Effector memory CD4-positive, alpha-beta T cell (primary cell): ENCODE results near the gene ABTB1.

ENCODE experiments used
- DNase-seq, 3 donors: peaks; one replicate each; pipeline ENCODE4 v3.0.0-alpha.2; 2020
- H3K27ac ChIP-seq: 2 replicates; pipeline ENCODE4 v1.7.0; 2013; ENCODE audit warnings: mild to moderate bottlenecking, low read length, moderate library complexity; ENCODE audit not compliant: insufficient read depth, poor library complexity, severe bottlenecking
- H3K27me3 ChIP-seq: replicated peaks from 2 replicates; pipeline ENCODE4 v1.7.0; 2013; ENCODE audit warnings: mild to moderate bottlenecking, low read length; ENCODE audit not compliant: insufficient read depth, control insufficient read depth, poor library complexity, severe bottlenecking
- H3K36me3 ChIP-seq: 2 replicates; pipeline ENCODE4 v1.7.0; 2013; ENCODE audit warnings: mild to moderate bottlenecking, low read length, moderate library complexity; ENCODE audit not compliant: control insufficient read depth, insufficient read depth
- H3K4me1 ChIP-seq: 2 replicates; pipeline ENCODE4 v1.7.0; 2013; ENCODE audit warnings: low read length, mild to moderate bottlenecking; ENCODE audit not compliant: control insufficient read depth, insufficient read depth, poor library complexity, severe bottlenecking
- H3K4me3 ChIP-seq: 2 replicates; pipeline ENCODE4 v1.7.0; 2013; ENCODE audit warnings: low read length, low read depth, mild to moderate bottlenecking; ENCODE audit not compliant: insufficient read depth, poor library complexity, severe bottlenecking
- H3K9me3 ChIP-seq: 2 replicates; pipeline ENCODE4 v1.7.0; 2013; ENCODE audit warnings: mild to moderate bottlenecking, low read length, moderate library complexity; ENCODE audit not compliant: control insufficient read depth

ABTB1 gene

GRCh38 chr3:127718245-127718915 is 45.6 kb downstream of the ABTB1 start:
- H3K4me3 ChIP-seq: no peak overlapping the region
- no peak for DNase-seq
- H3K9me3 ChIP-seq: no peaks in the 10 kb centered on the region
- no peaks in the 10 kb centered on the region for H3K27me3 ChIP-seq
- H3K4me1 ChIP-seq: no peaks in the 10 kb centered on the region
- no peaks in the 10 kb centered on the region for H3K36me3 ChIP-seq
- no peak overlapping the region for H3K27ac ChIP-seq

GRCh38 chr3:127718916-127719290 is 46.2 kb downstream of the ABTB1 start:
- Histone ChIP-seq H3K27ac (no peak overlapping the region), H3K4me1 (no peaks in the 10 kb centered on the region), H3K4me3 (no peak overlapping the region), H3K9me3 (no peaks in the 10 kb centered on the region), H3K36me3 (no peaks in the 10 kb centered on the region), H3K27me3 (no peaks in the 10 kb centered on the region)
- no peak for DNase-seq

DNA sequence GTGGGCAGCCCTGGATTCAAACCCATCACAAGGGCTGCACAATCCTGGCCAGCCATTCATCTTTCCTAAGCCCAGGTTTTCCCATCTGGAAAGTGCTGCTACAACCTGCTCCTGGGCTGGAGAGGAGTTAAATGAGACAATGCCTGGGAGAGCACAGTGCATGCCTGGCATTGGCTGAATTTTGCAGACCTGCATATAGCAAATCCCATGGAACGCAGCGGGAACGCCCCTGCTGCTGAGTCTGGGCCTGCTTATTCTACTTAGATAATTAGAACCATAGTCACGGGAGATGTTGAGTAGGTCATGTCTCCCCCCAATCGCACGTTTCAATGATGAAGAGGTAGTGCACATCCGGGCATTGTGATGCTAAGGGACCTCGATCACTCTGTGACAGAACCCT is 46.6 kb downstream of the ABTB1 start:
- Histone ChIP-seq H3K36me3 (no peaks in the 10 kb centered on the region), H3K27me3 (no peaks in the 10 kb centered on the region), H3K4me3 (no peak overlapping the region), H3K9me3 (no peaks in the 10 kb centered on the region), H3K27ac (no peak overlapping the region), H3K4me1 (no peaks in the 10 kb centered on the region)
- no peak for DNase-seq

- Histone ChIP-seq H3K27ac (no peak overlapping the region), H3K9me3 (no peaks in the 10 kb centered on the region), H3K36me3 (no peaks in the 10 kb centered on the region), H3K27me3 (no peaks in the 10 kb centered on the region), H3K4me1 (no peaks in the 10 kb centered on the region), H3K4me3 (no peak overlapping the region)
- DNase-seq: no peak
These were observed 47.5 kb downstream of the ABTB1 start for GRCh38 chr3:127720161-127720823.

GRCh38 chr3:127720985-127721935 is 48.5 kb downstream of the ABTB1 start:
- no peak overlapping the region for H3K27ac ChIP-seq

GRCh38 chr3:127722091-127722784 is 49.5 kb downstream of the ABTB1 start:
- no peak for DNase-seq
- Histone ChIP-seq H3K27ac (no peak overlapping the region), H3K4me3 (no peak overlapping the region), H3K36me3 (no peaks in the 10 kb centered on the region), H3K9me3 (no peaks in the 10 kb centered on the region), H3K4me1 (no peaks in the 10 kb centered on the region), H3K27me3 (no peaks in the 10 kb centered on the region)

More at GRCh38 chr3:127720985-127721935, 48.5 kb downstream of the ABTB1 start:
- H3K27me3 ChIP-seq: no peaks in the 10 kb centered on the region
- no peaks in the 10 kb centered on the region for H3K36me3 ChIP-seq
- H3K9me3 ChIP-seq: no peaks in the 10 kb centered on the region
- no peaks in the 10 kb centered on the region for H3K4me1 ChIP-seq
- H3K4me3 ChIP-seq: no peak overlapping the region
- no peak for DNase-seq

- Histone ChIP-seq H3K9me3 (no peaks in the 10 kb centered on the region), H3K27ac (no peak overlapping the region), H3K27me3 (no peaks in the 10 kb centered on the region), H3K36me3 (no peaks in the 10 kb centered on the region), H3K4me1 (no peaks in the 10 kb centered on the region), H3K4me3 (no peak overlapping the region)
- DNase-seq: no peak
These were observed 50.3 kb downstream of the ABTB1 start for GRCh38 chr3:127723011-127723567.

GRCh38 chr3:127726894-127727293 is 54.1 kb downstream of the ABTB1 start:
- no peak for DNase-seq
- H3K36me3 ChIP-seq: no peaks in the 10 kb centered on the region
- H3K4me3 ChIP-seq: no peak overlapping the region
- H3K27me3 ChIP-seq: no peaks in the 10 kb centered on the region
- no peaks in the 10 kb centered on the region for H3K4me1 ChIP-seq
- H3K27ac ChIP-seq: no peak overlapping the region
- H3K9me3 ChIP-seq: no peaks in the 10 kb centered on the region

DNA sequence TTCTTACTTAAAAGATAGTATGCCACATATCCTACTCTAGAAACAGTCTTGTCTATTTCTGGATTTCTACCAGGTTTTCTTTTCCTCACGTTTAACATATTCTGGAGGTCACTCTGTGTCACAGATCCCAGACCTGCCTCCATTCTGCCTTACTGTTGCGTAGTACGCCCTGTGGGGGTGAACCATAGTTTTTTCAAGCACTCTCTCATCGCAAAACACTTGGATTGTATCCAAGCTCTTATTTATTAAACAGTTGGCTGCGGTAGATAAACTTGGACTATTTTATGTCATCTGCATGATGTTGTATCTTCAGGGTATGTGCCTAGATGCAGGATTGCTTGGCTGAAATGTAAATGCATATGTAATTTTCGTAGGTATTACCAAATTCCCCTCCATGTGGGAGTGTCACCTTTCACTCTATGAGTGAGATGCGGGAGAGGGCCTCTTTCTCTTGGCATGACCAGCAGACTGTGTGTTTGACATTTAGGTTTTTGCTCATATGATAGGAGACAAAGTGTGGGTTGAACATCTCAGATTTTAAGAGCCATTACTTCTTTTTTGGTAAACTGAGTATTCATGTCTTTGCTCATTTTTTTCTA is 55.8 kb downstream of the ABTB1 start:
- Histone ChIP-seq H3K9me3 (no peaks in the 10 kb centered on the region), H3K27ac (no peak overlapping the region), H3K27me3 (no peaks in the 10 kb centered on the region), H3K36me3 (no peaks in the 10 kb centered on the region), H3K4me1 (no peaks in the 10 kb centered on the region), H3K4me3 (no peak overlapping the region)
- DNase-seq: no peak
